ENCODE measurements around the gene ANKRD33B. TPM values are rescaled to one million over a fixed set of nuclear protein-coding genes. Genes with fewer than 3 reads are reported as not detected.
"Not testable (repeated sequence)": the region's sequence is repeated elsewhere in the genome, so short reads cannot be mapped to it uniquely, and the experiment has no call there.

The ANKRD33B gene
- total and polyA plus RNA-seq, 2 experiments from 2014 or later, result 1.5 to 2.0 TPM

DNA sequence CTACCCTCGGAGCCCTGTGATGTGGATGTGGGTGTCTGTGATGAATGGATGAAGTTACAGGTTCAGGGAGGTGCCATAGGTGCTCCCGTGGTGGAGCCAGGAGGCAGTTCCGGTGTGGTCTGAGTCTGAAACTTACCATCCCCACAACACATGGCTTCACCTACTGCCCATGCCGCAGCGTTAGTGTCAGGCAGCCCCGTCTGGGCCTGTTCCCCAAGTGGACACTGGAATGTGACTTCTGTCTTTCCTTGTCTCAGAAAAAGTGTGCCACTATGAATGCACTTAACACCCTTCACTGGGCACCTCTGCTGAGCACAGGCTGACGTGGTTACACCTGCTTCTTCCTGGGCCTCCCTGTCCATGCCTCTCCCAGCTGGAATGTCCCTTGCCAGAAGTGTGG is 8.6 kb downstream of the ANKRD33B start:
- Histone ChIP-seq H3K36me3 (replicated peaks; ENCODE audit: insufficient read depth, low read depth) (no peaks in the 10 kb centered on the region), H3K27ac (no peak overlapping the region), H4K20me1 (ENCODE audit: insufficient read depth, poor library complexity, severe bottlenecking) (no peaks in the 10 kb centered on the region), H3K4me3 (no peak overlapping the region), H3K4me1 (ENCODE audit: insufficient read depth) (peaks cover 6% of the 10 kb centered on the region), H3K79me2 (no peaks in the 10 kb centered on the region), H3K27me3 (no peaks in the 10 kb centered on the region), H3K4me2 (no peak overlapping the region), H3K9me3 (ENCODE audit: low read depth) (no peaks in the 10 kb centered on the region), H3K9me2 (replicated peaks; ENCODE audit: insufficient read depth) (no peaks in the 10 kb centered on the region), H2AFZ (no peak overlapping the region)
- no peak for DNase-seq (ENCODE audit: low spot score)
- TF ChIP-seq EZH2phosphoT487 (IDR thresholded peaks at IDR 0.05; ENCODE audit: low read depth, severe bottlenecking, unreplicated experiment) (no peak), EZH2 (IDR thresholded peaks at IDR 0.05; ENCODE audit: borderline replicate concordance) (no peak)
- TF ChIP-seq, protein P1, sequence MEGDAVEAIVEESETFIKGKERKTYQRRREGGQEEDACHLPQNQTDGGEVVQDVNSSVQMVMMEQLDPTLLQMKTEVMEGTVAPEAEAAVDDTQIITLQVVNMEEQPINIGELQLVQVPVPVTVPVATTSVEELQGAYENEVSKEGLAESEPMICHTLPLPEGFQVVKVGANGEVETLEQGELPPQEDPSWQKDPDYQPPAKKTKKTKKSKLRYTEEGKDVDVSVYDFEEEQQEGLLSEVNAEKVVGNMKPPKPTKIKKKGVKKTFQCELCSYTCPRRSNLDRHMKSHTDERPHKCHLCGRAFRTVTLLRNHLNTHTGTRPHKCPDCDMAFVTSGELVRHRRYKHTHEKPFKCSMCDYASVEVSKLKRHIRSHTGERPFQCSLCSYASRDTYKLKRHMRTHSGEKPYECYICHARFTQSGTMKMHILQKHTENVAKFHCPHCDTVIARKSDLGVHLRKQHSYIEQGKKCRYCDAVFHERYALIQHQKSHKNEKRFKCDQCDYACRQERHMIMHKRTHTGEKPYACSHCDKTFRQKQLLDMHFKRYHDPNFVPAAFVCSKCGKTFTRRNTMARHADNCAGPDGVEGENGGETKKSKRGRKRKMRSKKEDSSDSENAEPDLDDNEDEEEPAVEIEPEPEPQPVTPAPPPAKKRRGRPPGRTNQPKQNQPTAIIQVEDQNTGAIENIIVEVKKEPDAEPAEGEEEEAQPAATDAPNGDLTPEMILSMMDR (IDR thresholded peaks at IDR 0.05; ENCODE audit: poor library complexity), result no peak
- WGBS (ENCODE audit: low lambda C conversion rate, missing lambda C conversion rate), result 81% methylated on average over 7 of the region's 7 CpGs

DNA sequence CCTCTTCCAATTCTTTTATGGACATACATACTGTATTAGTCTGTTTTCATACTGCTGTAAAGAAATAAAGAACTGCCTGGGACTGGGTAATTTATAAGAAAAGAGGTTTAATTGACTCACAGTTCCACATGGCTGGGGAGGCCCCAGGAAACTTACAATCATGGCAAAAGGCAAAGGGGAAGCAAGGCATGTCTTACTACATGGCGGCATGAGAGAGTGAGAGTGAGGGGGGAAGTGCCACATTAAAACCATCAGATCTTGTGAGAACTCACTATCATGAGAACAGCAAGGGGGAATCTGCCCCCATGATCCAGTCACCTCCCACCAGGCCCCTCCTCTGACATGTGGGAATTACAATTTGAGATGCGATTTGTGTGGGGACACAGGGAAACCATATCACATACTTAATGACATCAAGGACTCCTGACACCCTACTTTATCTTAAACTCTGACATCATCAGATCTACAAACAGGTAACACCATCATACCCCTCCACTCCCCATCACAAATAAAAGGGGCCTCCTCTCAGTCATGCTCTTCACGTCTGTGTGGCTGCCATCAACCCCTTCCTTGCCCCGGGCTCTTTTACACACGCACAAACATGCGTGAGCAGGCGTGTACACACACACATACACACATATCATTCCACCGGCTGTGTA is 9.7 kb downstream of the ANKRD33B start:
- Histone ChIP-seq H3K9me3 (ENCODE audit: low read depth) (no peaks in the 10 kb centered on the region), H3K4me2 (no peak overlapping the region), H3K27ac (no peak overlapping the region), H3K36me3 (replicated peaks; ENCODE audit: insufficient read depth, low read depth) (no peaks in the 10 kb centered on the region), H4K20me1 (ENCODE audit: insufficient read depth, poor library complexity, severe bottlenecking) (no peaks in the 10 kb centered on the region), H3K27me3 (no peaks in the 10 kb centered on the region), H2AFZ (no peak overlapping the region), H3K9me2 (replicated peaks; ENCODE audit: insufficient read depth) (no peaks in the 10 kb centered on the region), H3K79me2 (no peaks in the 10 kb centered on the region), H3K4me3 (no peak overlapping the region), H3K4me1 (ENCODE audit: insufficient read depth) (no peaks in the 10 kb centered on the region)
- no peak for TF ChIP-seq EZH2 (IDR thresholded peaks at IDR 0.05; ENCODE audit: borderline replicate concordance)
- TF ChIP-seq EZH2phosphoT487 (IDR thresholded peaks at IDR 0.05; ENCODE audit: low read depth, severe bottlenecking, unreplicated experiment), result no peak
- TF ChIP-seq, protein P1 (IDR thresholded peaks at IDR 0.05; ENCODE audit: poor library complexity), result no peak
- 96% methylated on average over 8 of the region's 8 CpGs for WGBS (ENCODE audit: low lambda C conversion rate, missing lambda C conversion rate)
- DNase-seq (ENCODE audit: low spot score), result no peak

DNA sequence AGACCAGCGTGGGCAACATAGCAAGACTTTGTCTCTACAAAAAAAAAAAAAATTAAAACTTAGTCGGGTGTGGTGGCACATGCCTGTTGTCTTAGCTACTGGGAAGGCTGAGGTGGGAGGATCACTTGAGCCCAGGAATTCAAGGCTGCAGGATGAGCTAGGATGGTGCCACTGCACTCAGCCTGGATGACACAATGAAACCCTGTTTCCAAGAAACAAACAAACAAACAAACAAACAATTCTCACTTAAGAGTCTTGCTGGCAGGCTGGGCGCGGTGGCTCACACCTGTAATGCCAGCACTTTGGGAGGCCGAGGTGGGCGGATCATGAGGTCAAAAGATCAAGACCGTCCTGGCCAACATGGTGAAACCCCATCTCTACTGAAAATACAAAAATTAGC is 11.0 kb downstream of the ANKRD33B start:
- not testable (repeated sequence) for H3K4me2 ChIP-seq; H3K9me3 ChIP-seq (ENCODE audit: low read depth); H3K27ac ChIP-seq; DNase-seq (ENCODE audit: low spot score); H4K20me1 ChIP-seq (ENCODE audit: insufficient read depth, poor library complexity, severe bottlenecking); H3K4me1 ChIP-seq (ENCODE audit: insufficient read depth); H2AFZ ChIP-seq; H3K79me2 ChIP-seq; H3K36me3 ChIP-seq (replicated peaks; ENCODE audit: insufficient read depth, low read depth); H3K9me2 ChIP-seq (replicated peaks; ENCODE audit: insufficient read depth); H3K27me3 ChIP-seq; H3K4me3 ChIP-seq
- 93% methylated on average over 7 of the region's 7 CpGs for WGBS (ENCODE audit: low lambda C conversion rate, missing lambda C conversion rate)

DNA sequence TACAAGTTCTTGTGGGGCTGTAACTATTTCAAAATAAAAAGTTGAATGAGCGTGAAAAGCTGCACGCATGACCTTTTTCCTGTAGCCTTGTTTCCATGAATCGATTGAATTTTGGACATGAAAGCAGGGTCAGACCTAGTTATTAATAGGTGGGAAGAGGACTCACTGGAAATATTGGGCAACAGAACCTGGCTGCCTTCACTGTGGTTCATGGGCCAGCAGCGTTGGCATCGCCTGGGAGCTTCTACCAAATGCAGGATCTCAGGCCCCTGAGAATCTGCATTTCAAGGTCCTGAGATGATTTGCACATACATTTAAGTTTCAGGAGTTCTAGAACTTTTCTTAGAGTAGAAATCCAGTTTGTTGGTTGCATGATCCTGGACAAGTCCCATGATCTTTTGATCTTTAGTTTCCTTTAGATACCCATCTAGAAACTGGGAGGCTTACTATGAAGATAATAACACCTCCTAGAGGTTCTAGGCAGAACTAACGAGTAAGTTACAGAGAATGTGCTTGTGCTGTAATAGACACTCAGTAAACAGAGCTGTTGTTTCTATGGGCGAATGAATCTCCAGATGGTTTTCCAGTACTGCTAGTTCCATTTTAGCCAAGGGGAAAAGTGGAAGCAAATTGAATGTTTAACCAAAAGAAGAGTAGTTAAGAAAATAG is 12.4 kb downstream of the ANKRD33B start:
- Histone ChIP-seq H3K4me2 (no peak overlapping the region), H3K4me1 (ENCODE audit: insufficient read depth) (no peaks in the 10 kb centered on the region), H3K4me3 (no peak overlapping the region), H3K27ac (no peak overlapping the region), H4K20me1 (ENCODE audit: insufficient read depth, poor library complexity, severe bottlenecking) (no peaks in the 10 kb centered on the region), H3K27me3 (no peaks in the 10 kb centered on the region), H3K9me2 (replicated peaks; ENCODE audit: insufficient read depth) (no peaks in the 10 kb centered on the region), H3K79me2 (no peaks in the 10 kb centered on the region), H3K9me3 (ENCODE audit: low read depth) (no peaks in the 10 kb centered on the region), H2AFZ (no peak overlapping the region), H3K36me3 (replicated peaks; ENCODE audit: insufficient read depth, low read depth) (no peaks in the 10 kb centered on the region)
- 97% methylated on average over 7 of the region's 7 CpGs for WGBS (ENCODE audit: low lambda C conversion rate, missing lambda C conversion rate)
- TF ChIP-seq EZH2 (IDR thresholded peaks at IDR 0.05; ENCODE audit: borderline replicate concordance) (no peak), EZH2phosphoT487 (IDR thresholded peaks at IDR 0.05; ENCODE audit: low read depth, severe bottlenecking, unreplicated experiment) (no peak)
- TF ChIP-seq, protein P1 (IDR thresholded peaks at IDR 0.05; ENCODE audit: poor library complexity), result no peak
- DNase-seq (ENCODE audit: low spot score), result no peak
